Forelimb muscle (tissue), 1 donor: ENCODE measurements around the gene HLX. TPM values are rescaled to one million over a fixed set of nuclear protein-coding genes. Genes with fewer than 3 reads are reported as not detected.

Experiments
- DNase-seq: peaks from one replicate; pipeline ENCODE4 v3.0.0-alpha.2; 2013; ENCODE audit warnings: low read depth
- polyA plus RNA-seq: library from polyadenylated mRNA; unstranded; fragments of 120-200 nt; gene quantifications from one replicate; pipeline ENCODE4 v1.2.1, GENCODE V29; 2013; ENCODE audit not compliant: insufficient read length

The HLX gene
- polyA plus RNA-seq = 14.9 TPM

- peak; percentile 91 for DNase-seq
Observed at GRCh38 chr1:220879076-220879508, at the start of gene HLX. Gene HLX (plus strand): TSS chr1:220879443. CDS start chr1:220879858, 415 bp downstream.

GRCh38 chr1:220833436-220833835, 45.8 kb upstream of the HLX start:
- DNase-seq = no peak

GRCh38 chr1:220834155-220834870, 44.9 kb upstream of the HLX start:
- no peak for DNase-seq

- DNase-seq = no peak
Observed at GRCh38 chr1:220838578-220838977, 40.7 kb upstream of the HLX start.

GRCh38 chr1:220839474-220839873, 39.8 kb upstream of the HLX start:
- DNase-seq = no peak

- DNase-seq = no peak
Observed at GRCh38 chr1:220841293-220841692, 38.0 kb upstream of the HLX start.

- DNase-seq = peak; percentile 71
Observed at GRCh38 chr1:220843481-220844011, 35.7 kb upstream of the HLX start.

GRCh38 chr1:220852408-220852807, 26.8 kb upstream of the HLX start:
- no peak for DNase-seq

GRCh38 chr1:220872296-220872695, 6.9 kb upstream of the HLX start:
- no peak for DNase-seq

GRCh38 chr1:220873087-220873486, 6.2 kb upstream of the HLX start:
- DNase-seq = no peak

- no peak for DNase-seq
Observed at GRCh38 chr1:220873868-220874655, 5.2 kb upstream of the HLX start.

- DNase-seq = no peak
Observed at GRCh38 chr1:220875260-220875659, 4.0 kb upstream of the HLX start.

- DNase-seq = no peak
Observed at GRCh38 chr1:220876511-220877376, 2.5 kb upstream of the HLX start.

GRCh38 chr1:220877377-220878095, 1.7 kb upstream of the HLX start:
- no peak for DNase-seq

GRCh38 chr1:220878191-220879075, 810 bp upstream of the HLX start:
- no peak for DNase-seq

GRCh38 chr1:220879509-220880361, 492 bp downstream of the HLX start:
- no peak for DNase-seq

- no peak for DNase-seq
Observed at GRCh38 chr1:220880362-220880670, 1.1 kb downstream of the HLX start.

- no peak for DNase-seq
Observed at GRCh38 chr1:220880726-220881506, 1.7 kb downstream of the HLX start.
